HTERT RPE-1 (cell line): ENCODE measurements around the gene ETFB.

Experiments used
- in situ Hi-C: fragments of 300-500 bp; cut with MboI; formaldehyde crosslinking; loops from 4 replicates; pipeline ENCODE4 v1.14.3; 2020; ENCODE audit warnings: low sequenced_read_pairs

Gene ETFB

GRCh38 chr19:51372649-51373504 is 6.7 kb upstream of the ETFB start, which contains the start of gene NKG7:
NKG7 (minus strand) TSS chr19:51372654; CDS start chr19:51372535, 119 bp downstream.
- in situ Hi-C loops, result no loop called here

GRCh38 chr19:51372021-51372648 is 5.9 kb upstream of the ETFB start:
- in situ Hi-C loops, result no loop called here

- in situ Hi-C loops, result no loop called here
These were observed 5.0 kb upstream of the ETFB start for GRCh38 chr19:51371186-51371690.

GRCh38 chr19:51370230-51370629 is 4.0 kb upstream of the ETFB start:
- in situ Hi-C loops, result no loop called here

- in situ Hi-C loops, result no loop called here
These were observed 2.4 kb upstream of the ETFB start, which contains the start of gene CLDND2 for GRCh38 chr19:51368366-51369282. CLDND2 (minus strand) TSS chr19:51369003; CDS start chr19:51368577, 426 bp downstream.

- in situ Hi-C loops, result no loop called here
These were observed 1.6 kb upstream of the ETFB start for GRCh38 chr19:51367565-51368365.

- in situ Hi-C loops, result no loop called here
These were observed 1.0 kb upstream of the ETFB start for GRCh38 chr19:51367255-51367564.

- in situ Hi-C loops, result no loop called here
These were observed 434 bp upstream of the ETFB start for GRCh38 chr19:51366389-51367254.

GRCh38 chr19:51365211-51365964 is 800 bp downstream of the ETFB start:
- in situ Hi-C loops, result no loop called here

GRCh38 chr19:51364200-51365106 is 1.7 kb downstream of the ETFB start:
- in situ Hi-C loops, result no loop called here

GRCh38 chr19:51361239-51361638 is 4.9 kb downstream of the ETFB start:
- in situ Hi-C loops, result no loop called here

GRCh38 chr19:51359294-51359693 is 6.9 kb downstream of the ETFB start:
- in situ Hi-C loops, result no loop called here

GRCh38 chr19:51357952-51358351 is 8.2 kb downstream of the ETFB start:
- in situ Hi-C loops, result no loop called here

GRCh38 chr19:51356159-51356801 is 9.9 kb downstream of the ETFB start:
- in situ Hi-C loops, result no loop called here

- in situ Hi-C loops, result no loop called here
These were observed 11.4 kb downstream of the ETFB start for GRCh38 chr19:51354742-51355148.

GRCh38 chr19:51354103-51354741 is 12.0 kb downstream of the ETFB start:
- in situ Hi-C loops, result no loop called here
